Measurements from ENCODE around the gene JAK1.
"Not testable (repeated sequence)": the region's sequence is repeated elsewhere in the genome, so short reads cannot be mapped to it uniquely, and the experiment has no call there.

The JAK1 gene

DNA sequence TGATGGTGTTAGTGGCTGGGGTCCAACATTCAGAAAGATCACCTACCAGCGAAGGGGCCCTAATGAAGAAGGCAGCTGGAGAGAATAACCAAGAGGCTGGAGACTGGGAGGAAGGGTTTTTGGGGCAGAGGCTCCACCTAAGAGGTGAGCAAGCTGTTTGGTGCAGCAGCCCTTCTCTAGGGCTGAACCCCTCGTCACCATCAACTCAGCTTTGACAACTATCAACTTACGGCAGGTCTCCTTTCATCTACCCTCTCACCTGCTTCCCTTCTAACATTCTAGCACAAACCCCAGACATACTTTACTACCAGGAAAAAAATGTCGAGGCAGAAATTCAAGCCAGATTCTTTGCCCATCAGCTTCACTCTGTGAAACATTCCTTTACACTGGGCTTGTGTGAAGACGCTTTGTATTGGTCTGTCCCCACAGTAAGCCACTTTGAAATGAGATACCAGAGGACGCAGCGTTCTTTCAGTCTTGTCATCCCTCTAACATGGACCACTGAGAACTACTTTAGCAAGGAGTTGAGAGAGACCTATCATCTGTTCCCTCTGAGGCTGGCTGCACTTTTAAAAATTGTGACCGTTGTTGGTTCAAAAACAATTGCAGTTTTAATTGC lies 136.8 kb downstream of the JAK1 start:
- H3K36me3 Mint-ChIP-seq (ENCODE audit: low read depth), result peaks cover 33% of the 10 kb centered on the region
- TF ChIP-seq, protein P1, sequence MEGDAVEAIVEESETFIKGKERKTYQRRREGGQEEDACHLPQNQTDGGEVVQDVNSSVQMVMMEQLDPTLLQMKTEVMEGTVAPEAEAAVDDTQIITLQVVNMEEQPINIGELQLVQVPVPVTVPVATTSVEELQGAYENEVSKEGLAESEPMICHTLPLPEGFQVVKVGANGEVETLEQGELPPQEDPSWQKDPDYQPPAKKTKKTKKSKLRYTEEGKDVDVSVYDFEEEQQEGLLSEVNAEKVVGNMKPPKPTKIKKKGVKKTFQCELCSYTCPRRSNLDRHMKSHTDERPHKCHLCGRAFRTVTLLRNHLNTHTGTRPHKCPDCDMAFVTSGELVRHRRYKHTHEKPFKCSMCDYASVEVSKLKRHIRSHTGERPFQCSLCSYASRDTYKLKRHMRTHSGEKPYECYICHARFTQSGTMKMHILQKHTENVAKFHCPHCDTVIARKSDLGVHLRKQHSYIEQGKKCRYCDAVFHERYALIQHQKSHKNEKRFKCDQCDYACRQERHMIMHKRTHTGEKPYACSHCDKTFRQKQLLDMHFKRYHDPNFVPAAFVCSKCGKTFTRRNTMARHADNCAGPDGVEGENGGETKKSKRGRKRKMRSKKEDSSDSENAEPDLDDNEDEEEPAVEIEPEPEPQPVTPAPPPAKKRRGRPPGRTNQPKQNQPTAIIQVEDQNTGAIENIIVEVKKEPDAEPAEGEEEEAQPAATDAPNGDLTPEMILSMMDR (IDR thresholded peaks at IDR 0.05; ENCODE audit: unreplicated experiment in 3 of 3), result no peak
- H3K4me1 Mint-ChIP-seq, result peaks cover 18% of the 10 kb centered on the region
- H3K9me3 Mint-ChIP-seq, result no peaks in the 10 kb centered on the region
- H3K27me3 Mint-ChIP-seq (ENCODE audit: low read depth), result no peaks in the 10 kb centered on the region
- no peak overlapping the region for H3K4me3 Mint-ChIP-seq
- peak overlapping the region in 1 of 3 experiments; percentile 54 for H3K27ac Mint-ChIP-seq

- Mint-ChIP-seq H3K27me3 (ENCODE audit: low read depth) (no peaks in the 10 kb centered on the region), H3K36me3 (ENCODE audit: low read depth) (peaks cover 26% of the 10 kb centered on the region), H3K4me3 (no peak overlapping the region), H3K27ac (no peak overlapping the region), H3K4me1 (peaks cover 24% of the 10 kb centered on the region), H3K9me3 (no peaks in the 10 kb centered on the region)
- TF ChIP-seq, protein P1 (IDR thresholded peaks at IDR 0.05; ENCODE audit: unreplicated experiment in 3 of 3), result no peak
Observed at GRCh38 chr1:64828829-64829228, 137.5 kb downstream of the JAK1 start.

DNA sequence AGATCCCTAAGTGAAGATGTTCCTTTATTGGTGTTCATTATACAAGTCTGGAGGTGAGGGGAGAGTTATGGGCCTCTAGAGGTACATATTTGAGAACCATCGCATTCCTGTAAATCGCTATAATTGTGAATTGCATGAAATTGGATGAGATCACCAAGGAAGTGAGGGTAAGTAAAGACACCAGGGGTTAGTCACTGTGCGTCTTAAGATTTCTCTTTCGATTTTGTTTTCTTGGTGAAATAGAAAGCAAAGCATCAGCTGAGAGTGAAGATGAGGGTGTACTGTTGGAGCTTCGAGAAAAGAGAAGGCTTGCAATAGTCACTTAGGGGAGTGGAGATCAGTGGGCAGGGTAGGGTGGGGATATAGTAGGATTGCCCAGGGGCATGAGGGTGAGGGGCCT lies 139.4 kb downstream of the JAK1 start:
- Mint-ChIP-seq H3K27ac (no peak overlapping the region), H3K36me3 (ENCODE audit: low read depth) (peaks cover 11% of the 10 kb centered on the region), H3K27me3 (ENCODE audit: low read depth) (no peaks in the 10 kb centered on the region), H3K4me1 (peaks cover 24% of the 10 kb centered on the region), H3K9me3 (no peaks in the 10 kb centered on the region), H3K4me3 (no peak overlapping the region)
- TF ChIP-seq, protein P1 (IDR thresholded peaks at IDR 0.05; ENCODE audit: unreplicated experiment in 3 of 3), result no peak

- TF ChIP-seq, protein P1 (IDR thresholded peaks at IDR 0.05; ENCODE audit: unreplicated experiment in 3 of 3), result peak; percentile 82 to 87 (median 84)
- Mint-ChIP-seq H3K36me3 (ENCODE audit: low read depth) (peaks cover 22% of the 10 kb centered on the region), H3K9me3 (no peaks in the 10 kb centered on the region), H3K27ac (no peak overlapping the region), H3K27me3 (ENCODE audit: low read depth) (no peaks in the 10 kb centered on the region), H3K4me3 (no peak overlapping the region), H3K4me1 (peaks cover 8% of the 10 kb centered on the region)
Observed at GRCh38 chr1:64823691-64824476, 142.5 kb downstream of the JAK1 start.

DNA sequence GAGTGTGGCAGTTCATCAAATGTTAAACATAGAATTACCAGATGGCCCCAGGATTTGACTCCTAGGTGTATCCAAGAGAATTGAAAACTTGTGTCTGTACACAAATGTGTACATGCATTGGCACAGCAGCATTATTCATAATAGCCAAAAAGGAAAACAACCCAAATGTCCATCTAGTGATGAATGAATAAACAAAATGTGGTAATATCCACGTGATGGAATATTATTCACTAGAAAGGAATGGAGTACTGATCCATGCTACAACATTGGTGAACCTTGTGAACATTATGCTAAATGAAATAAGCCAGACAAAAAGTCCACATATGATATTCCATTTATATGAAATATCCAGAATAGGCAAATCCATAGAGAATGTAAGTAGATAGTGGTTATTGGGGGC lies 143.7 kb downstream of the JAK1 start:
- TF ChIP-seq, protein P1 (IDR thresholded peaks at IDR 0.05; ENCODE audit: unreplicated experiment in 3 of 3), result no peak
- H3K9me3 Mint-ChIP-seq, result no peaks in the 10 kb centered on the region
- no peak overlapping the region for H3K27ac Mint-ChIP-seq
- peaks cover 32% of the 10 kb centered on the region for H3K36me3 Mint-ChIP-seq (ENCODE audit: low read depth)
- H3K27me3 Mint-ChIP-seq (ENCODE audit: low read depth), result no peaks in the 10 kb centered on the region
- H3K4me1 Mint-ChIP-seq, result peaks cover 6% of the 10 kb centered on the region
- no peak overlapping the region for H3K4me3 Mint-ChIP-seq

GRCh38 chr1:64820572-64820971 lies 145.8 kb downstream of the JAK1 start:
- not testable (repeated sequence) for H3K9me3 Mint-ChIP-seq; H3K4me1 Mint-ChIP-seq; H3K27me3 Mint-ChIP-seq (ENCODE audit: low read depth); H3K4me3 Mint-ChIP-seq; H3K27ac Mint-ChIP-seq
- H3K36me3 Mint-ChIP-seq (ENCODE audit: low read depth), result peaks cover 50% of the 10 kb centered on the region

DNA sequence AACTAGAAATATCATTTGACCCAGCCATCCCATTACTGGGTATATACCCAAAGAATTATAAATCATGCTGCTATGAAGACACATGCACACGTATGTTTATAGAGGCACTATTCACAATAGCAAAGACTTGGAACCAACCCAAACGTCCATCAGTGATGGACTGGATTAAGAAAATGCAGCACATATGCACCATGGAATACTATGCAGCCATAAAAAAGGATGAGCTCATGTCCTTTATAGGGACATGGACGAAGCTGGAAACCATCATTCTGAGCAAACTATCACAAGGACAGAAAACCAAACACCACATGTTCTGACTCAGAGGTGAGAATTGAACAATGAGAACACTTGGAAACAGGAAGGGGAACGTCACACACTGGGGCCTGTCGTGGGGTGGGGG lies 149.0 kb downstream of the JAK1 start:
- H3K27me3 Mint-ChIP-seq (ENCODE audit: low read depth); H3K27ac Mint-ChIP-seq; H3K4me3 Mint-ChIP-seq; H3K4me1 Mint-ChIP-seq; H3K9me3 Mint-ChIP-seq: not testable (repeated sequence)
- H3K36me3 Mint-ChIP-seq (ENCODE audit: low read depth), result peaks cover 61% of the 10 kb centered on the region
